HG02763 (cell line): ENCODE data around the gene NTNG1.

Experiments
- ATAC-seq: cut with Tn5 transposase; IDR thresholded peaks from one replicate; pipeline ENCODE4 v1.9.1; 2021; ENCODE audit warnings: mild to moderate bottlenecking, moderate library complexity; ENCODE audit not compliant: unreplicated experiment

Gene NTNG1

DNA sequence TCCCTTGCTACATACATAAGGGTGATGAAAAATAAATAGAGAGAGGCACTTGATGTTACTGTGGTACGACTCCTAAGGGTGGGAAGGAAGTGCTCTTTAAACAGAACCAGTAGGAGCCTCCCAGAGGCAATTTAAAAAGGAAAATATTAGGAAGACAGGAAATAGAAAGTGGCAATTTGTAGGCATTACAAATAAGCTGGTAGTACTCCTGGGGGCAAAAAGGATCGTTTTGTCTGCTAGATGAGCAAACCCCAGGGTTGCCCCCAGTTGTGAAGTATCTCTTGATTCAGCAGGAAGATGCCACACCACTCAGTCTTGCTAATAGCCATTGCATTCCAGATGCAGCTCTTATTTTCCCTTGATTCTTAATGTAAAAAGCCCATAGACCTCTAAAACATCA is 303.0 kb downstream of the NTNG1 start:
- no peak for ATAC-seq

DNA sequence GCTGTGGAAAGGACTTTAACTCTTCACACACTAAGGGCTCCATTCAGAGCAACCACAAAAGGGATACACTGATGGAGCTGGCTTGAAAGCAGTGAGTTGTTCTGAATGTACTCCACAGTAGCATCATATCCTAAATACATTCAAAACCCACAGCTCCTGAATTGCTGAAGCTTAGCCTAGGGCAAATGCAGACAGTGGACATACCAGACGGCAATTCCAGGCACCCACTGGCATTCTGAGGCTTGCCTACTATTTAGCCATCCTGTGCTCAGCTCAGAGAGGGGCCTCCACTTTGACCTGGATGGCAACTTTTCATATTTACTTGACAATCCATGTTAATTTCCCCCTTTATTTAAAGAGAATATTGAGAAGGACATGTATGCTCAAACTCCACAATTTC is 303.5 kb downstream of the NTNG1 start:
- ATAC-seq: no peak

DNA sequence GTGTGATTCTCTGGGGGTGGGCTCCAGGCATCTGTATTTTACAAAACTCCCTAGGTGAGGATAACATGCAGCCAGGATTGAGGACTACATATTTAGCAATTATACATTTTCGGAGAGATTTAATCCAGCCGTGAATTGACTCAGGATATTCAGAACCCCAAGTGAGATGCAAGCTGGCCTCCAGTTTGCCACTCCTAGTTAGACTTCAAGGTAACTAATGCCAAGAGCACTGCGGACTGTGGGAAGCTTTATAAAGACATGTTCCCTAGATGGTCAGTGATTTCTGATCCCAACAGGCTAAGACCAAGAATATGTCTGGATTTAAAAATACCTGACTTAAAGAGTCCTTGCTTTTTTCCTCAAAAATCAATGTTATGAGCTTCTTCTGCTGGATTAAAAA is 308.5 kb downstream of the NTNG1 start:
- ATAC-seq: no peak

DNA sequence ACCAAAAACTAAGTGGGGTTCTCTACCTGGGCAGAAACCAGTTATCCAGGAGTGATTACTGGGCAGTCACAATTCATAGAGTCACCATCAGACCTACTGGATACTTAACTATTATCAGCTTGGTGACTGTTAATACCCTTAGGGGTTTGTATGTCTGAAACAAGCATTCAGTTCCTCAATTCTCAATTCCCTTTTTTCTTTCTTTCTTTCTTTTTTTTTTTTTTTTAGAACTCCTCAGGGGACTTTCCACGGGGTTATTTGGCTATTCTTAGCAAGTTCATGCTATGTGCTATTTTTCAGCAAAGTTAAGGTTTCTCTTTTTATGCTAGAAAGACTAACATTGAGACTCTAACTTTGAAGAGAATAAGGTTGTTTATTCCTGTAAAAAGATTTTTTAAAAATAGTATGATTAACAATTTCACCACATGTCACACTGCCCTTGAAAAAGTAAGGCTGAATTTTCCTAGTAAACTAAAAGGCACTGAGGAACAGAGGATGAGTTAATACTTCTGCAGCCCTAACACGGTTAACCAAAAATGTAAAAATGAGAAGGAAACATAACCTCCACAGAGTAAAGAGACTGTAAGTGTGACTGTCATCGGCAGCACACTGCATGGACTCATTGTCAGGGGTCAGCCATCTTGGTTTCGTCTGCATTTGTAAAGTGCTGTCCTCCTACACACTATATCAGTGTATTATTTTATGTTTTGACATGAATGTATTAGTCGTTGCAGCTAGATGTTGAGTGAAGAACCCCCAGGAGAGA is 310.2 kb downstream of the NTNG1 start:
- ATAC-seq: peak; percentile 71

DNA sequence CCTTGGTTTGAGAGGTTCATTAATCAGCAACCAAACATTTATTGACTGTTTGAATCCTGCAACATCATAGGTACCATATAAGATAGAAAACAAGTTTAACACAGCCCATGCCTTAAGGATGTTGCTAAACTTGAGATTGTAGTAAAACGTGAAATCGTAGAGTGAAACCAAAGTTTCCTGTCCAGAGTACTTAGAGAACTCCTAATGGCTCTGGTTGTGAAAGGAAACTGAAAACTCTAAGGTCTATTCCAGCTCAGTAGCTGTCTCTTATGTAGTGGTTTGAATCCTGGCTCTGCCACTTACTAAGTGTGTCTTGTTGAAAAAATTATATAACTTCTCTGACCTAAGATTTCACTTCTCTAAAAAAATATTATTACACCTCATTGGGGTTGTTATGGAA is 310.9 kb downstream of the NTNG1 start:
- peak; percentile 46 for ATAC-seq

DNA sequence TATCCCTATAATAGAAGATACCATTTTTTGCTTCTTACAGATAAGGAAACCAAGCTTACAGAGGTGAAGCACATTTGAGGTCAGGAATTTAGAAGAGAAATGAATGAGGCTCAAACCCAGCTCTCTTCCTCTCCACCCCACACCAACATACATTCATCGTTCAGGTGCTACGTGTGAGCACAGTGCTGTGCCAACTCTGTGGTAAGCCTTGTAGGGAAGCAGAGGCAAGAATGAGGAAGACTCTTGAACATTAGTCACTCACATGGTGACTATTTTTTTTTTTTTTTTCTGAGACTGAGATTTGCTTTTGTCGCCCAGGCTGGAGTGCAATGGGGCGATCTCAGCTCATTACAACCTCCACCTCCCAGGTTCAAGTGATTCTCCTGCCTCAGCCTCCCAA is 314.0 kb downstream of the NTNG1 start:
- ATAC-seq: no peak

DNA sequence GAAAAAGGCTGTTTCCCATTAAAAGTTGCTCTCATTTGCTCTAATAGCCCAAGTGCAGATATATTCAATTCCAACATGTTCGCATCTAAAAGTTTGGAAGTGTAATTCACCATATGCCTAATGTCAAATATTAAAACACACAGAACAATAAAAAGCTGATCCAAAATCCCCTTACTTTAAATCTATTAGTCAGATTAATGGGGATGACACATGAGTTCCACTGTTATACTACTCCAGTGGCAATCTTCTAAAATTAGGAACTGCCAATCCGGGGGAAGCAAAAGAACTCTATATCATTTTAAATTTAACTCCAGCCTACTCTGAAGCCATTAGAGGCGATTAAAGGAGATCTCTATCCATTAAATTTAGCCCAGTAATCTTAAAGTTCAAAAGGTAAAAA is 317.1 kb downstream of the NTNG1 start:
- no peak for ATAC-seq

DNA sequence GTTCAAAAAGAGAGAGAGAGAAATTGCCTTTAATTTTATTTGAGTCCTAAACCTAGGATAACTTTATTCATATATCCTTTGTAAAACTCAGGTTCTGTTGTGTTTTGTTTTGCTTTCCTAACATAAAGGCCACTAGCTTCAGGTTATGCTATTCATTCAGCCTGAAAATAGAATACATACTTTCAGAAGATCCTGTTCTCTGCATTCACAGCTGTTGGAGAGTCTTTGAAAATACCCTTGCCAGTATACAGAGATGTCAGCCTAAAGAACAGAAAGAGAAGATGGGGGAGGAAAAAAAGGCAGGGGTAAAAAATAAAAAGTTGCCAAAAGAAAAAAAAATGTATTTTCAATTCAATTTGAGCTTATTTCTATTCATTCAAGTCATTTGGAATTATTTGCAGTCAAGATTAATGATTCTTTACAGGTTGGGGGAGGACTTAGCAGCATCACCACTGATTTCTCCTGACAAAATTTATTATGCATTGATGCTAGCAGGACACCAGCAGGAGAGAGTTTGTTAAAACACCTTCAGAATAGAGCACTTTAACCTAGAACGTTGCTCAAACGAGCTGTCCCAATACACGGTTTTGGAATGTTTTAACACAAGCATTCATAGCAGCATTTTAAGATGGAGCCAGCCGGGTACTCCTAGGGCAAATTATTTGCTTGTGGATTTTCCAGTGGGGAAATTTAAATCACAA is 318.5 kb downstream of the NTNG1 start:
- peak; percentile 72 for ATAC-seq

DNA sequence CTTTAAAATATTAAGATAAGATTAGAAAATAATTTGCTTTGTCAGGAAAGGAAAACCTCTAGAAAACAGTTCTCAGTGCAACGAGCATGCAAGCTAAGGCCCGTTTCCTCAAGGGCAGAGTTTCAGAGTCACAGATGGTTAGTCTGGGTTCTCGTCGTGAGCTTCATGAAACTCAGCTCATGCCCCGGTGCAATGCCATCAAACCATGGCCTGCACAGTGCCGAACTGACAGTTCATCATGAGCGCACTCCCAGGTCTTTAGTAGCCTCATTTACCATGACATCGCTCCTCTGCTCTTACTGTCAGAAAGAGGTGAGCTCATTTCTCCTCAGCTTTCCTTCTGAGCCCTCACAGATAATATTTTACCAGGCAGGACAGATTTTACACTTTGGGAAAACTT is 319.2 kb downstream of the NTNG1 start:
- ATAC-seq: peak; percentile 73

DNA sequence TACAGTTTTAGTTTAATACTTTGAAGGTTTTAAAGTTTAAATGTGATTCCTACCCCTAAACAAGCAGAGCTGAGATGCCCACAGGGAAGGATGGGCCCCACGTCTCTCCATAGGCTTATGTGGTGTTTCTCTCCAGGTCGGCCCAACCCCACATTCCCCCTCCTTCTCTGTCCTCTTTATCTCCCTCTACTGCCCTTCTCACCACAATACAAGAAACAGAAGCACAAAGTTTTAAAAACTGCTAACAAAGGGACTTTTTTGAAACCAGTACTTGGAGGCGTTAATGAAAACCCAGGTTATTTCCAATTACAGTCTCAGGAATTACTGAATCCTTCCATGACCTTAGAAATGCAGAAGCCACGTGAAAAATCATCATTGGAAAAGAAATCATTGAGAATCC is 324.0 kb downstream of the NTNG1 start:
- ATAC-seq: no peak

DNA sequence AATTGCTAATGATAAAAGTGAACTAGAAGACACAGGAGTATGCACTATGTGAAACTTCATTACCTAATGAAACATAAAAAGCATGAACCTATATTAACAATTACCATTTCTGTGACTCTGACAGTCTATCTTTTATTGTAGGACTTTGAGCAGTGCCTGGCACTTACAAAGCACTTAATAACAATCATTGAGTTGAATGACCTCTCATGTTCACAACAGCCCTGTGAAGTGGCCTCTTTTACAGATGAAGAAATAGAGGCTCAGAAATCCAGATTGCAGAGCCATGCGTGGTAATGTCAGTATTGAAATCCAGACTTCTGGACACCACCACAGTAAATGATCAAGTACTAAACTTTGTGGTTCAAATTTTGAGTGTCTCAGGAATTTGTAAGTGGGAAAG is 326.4 kb downstream of the NTNG1 start:
- ATAC-seq: no peak

DNA sequence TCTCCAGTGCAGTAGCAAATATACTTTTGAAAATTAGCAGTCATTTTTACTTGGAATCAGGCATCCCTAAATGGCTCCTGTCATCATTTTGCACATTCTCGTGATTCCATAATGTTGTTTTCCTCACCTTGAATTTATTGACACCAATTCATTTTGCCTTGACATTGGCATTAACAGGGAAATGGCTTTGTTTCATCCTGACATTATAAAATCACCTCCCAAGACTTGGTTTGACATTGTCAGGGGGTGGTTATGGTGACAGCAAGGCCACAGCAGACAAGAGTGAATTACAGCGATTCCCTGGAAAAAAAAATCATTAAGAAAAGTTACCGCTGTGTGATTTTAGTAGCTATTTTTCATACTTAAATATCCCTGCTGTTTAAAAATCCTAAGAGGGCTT is 327.0 kb downstream of the NTNG1 start:
- no peak for ATAC-seq

DNA sequence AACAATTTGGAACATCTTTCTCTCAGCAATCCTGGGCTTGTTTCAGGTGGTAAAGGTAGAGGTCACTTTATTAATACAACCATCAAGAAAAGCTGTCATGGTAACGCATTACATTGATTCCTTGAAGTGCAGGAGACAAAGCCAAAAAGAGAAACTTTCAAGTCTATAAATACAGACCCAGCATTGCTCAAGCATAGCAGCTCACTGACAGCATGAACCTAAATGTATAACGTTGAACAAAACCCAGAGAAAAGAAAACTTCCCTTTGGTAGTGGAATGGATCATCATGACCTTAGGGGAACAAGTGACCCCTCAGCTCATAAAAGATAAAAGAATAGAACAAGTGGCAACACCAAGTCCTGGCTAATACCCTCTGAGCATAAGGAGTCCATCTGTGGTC is 332.2 kb downstream of the NTNG1 start:
- ATAC-seq: no peak

DNA sequence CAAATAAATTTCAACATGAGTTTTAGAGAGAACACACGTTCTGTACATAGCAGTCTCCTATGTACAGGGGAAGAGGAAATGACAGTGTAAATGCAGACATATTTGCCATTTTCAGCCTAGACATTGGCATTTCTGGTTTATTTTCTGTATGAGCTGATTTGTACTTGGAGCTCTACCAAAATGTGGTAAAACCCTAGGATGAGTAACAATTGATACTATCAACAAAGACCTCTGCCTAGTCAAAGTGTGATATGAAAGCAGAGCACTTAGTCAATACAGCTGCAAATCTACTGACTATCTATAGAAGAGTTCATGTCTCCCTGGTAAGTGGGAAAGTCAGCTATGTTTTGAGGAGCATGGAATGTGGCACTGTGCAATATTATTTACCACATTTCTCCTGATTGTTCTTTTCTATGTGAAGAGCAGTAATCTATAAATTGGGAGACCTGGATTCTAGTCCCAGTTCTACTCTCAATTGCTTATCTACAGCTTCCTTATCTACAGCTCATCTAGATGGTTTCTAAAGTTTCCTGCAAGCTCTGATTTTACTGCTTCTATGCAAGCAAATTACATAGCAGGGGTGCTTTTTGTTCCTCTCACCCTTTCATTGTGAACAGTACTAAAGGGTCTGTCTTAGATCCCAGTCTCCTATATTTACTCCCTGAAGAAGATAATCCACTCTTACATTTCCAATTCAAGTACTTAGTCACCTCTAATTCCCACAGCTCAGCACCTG is 334.2 kb downstream of the NTNG1 start:
- ATAC-seq: peak; percentile 71

DNA sequence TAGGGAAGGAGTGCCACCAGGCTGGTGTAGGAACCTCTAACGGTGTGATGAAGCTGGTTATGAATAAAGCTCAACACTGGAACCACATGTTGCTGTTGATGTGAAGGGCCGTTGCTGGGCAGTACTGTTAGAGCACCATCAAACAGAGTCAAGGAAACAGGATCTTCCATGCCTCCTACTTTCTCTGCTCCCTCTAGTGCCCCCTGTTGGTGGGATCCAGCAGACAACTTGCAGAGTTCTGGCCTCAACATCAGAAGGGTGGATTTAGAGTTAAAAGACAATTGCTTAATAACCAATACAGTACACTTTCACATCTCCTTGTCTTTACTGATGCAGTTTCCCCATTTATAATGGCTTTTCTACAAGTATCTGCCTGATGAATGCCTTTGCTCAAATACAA is 336.4 kb downstream of the NTNG1 start:
- ATAC-seq: no peak

DNA sequence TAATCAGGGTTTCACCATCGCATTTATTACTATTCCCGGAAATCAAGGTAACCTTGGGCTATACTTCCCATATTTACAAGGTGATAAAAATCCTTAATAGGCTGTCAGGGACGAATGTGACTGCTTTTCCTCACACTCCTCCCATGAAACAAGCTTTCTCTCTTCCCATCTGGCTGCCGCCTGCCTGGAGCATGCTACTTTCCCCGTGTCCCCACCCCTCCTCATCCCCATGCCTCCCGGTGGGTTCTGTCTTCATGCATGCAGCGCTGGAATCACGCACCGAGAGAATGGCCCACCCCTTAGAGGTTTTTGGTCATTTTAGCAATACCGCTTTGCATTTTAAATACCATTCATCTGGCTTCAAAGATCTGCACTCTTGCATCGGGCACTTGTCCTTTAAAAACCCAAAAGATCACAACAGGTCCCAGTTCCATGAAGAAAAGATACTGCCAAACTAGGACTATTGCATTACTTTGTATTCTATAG is 339.1 kb downstream of the NTNG1 start:
- ATAC-seq: no peak

DNA sequence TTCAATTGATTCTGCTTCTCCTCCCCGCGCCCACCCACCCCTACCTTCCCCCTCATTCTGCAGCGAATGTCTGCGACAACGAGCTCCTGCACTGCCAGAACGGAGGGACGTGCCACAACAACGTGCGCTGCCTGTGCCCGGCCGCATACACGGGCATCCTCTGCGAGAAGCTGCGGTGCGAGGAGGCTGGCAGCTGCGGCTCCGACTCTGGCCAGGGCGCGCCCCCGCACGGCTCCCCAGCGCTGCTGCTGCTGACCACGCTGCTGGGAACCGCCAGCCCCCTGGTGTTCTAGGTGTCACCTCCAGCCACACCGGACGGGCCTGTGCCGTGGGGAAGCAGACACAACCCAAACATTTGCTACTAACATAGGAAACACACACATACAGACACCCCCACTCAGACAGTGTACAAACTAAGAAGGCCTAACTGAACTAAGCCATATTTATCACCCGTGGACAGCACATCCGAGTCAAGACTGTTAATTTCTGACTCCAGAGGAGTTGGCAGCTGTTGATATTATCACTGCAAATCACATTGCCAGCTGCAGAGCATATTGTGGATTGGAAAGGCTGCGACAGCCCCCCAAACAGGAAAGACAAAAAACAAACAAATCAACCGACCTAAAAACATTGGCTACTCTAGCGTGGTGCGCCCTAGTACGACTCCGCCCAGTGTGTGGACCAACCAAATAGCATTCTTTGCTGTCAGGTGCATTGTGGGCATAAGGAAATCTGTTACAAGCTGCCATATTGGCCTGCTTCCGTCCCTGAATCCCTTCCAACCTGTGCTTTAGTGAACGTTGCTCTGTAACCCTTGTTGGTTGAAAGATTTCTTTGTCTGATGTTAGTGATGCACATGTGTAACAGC is 339.9 kb downstream of the NTNG1 start:
- no peak for ATAC-seq

DNA sequence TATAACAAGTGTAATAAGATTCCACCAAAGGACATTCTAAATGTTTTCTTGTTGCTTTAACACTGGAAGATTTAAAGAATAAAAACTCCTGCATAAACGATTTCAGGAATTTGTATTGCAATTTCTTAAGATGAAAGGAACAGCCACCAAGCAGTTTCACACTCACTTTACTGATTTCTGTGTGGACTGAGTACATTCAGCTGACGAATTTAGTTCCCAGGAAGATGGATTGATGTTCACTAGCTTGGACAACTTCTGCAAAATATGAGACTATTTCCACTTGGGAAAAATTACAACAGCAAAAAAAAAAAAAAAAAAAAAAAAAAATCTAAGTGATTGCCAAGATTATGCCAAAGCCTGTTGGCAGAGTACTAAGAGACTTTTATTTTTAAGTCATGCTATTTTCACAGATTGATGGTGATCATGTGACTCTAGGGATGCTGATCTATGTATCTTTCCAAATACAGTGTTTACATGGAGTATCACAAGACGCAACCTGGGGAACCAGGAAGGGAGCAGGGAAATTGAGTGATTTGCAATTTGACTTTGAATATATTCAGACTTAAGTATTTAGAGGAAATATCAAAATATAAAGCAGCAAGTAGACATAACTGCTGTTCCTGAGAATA is 341.0 kb downstream of the NTNG1 start:
- no peak for ATAC-seq

DNA sequence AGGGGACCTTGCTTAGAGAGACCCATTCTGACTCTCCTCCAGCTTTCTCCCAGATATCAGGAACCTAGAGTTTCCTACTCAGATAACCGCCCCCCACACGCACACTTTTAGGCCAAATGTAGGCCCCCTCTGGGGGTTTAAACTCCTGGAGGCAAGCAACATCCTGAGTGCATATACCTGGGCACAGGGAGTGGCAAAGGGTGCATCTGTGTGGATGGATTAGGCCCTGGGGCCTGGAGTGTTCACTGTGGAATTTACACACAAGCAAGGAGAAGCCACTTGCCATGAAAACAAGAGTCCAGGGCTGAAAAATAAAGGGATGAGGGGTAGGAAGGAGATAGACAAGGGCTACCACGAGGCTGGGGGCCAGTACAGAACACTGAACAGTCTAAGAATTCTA is 343.1 kb downstream of the NTNG1 start:
- ATAC-seq: no peak

DNA sequence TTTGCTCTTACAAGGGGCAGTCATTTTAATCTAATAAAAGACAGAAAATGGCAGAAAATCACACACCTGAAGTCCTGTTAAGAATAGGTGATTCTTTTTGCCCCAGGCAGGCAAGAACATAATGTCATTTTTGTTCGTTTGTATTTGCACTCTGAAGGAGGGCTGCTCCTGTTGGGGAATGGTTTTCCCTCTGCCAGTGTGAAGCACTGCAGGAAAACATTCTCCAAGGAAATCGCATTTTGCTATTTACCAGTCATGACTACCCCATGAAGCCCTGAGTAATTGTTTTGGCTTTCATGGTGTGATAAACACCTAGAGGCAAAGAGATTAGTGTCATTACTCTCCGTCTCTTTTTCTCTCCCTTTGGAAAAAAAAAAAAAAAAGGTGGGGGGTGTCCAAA is 345.5 kb downstream of the NTNG1 start:
- no peak for ATAC-seq
